ENCODE measurements around the gene SOX15.
A peak's percentile ranks its signal among the peaks of the same experiment; 100 is the strongest.

The SOX15 gene

DNA sequence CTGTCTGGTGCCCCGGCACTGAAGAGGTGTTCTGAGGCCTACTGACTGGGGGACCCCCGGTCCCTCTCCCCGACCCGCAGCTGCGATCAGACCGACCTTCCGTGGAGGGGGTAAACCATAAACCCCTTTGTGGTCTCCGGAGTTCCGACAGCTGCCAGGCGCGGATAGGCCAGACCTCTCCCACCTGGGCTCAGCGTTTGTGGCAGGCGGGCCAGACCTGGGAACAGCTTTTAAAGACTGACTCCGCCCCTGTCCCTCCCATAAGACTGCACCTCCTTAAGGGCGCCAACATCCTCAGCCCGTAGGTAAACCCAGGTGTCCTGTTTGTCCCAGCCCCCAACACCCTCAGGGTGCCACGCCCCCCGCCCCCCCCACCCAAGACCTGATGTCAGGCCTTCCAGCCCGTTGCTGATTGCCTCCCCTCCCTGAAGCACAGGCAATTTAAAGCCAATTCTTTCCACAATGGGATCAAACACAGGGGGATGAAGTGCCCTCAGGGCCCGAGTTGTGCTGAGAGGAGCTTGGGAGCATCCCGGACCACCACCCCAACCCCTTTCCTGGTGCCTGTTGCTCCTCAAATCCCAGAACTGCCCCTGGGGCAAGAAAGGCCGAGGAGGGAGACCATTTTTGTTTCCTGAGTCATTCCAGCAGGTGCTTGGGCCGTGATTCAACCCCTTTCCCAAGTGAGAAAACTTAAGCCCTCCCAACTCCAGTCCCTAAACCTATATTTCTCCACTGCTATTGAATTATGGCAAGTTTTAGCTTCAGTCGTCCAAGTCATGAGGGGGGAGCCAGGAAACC is at the start of gene SOX15:
SOX15 (minus strand) TSS at position 204 of the 801 bp plus-strand sequence. CDS start 418 bp downstream, outside the sequence.
- no peak for TF ChIP-seq CTCF (IDR thresholded peaks at IDR 0.05; ENCODE audit: control insufficient read depth, extremely low read depth, insufficient read depth)
- DNase-seq (ENCODE audit: low read depth), result no peak
- no peak within 1 kb of the TSS for H3K4me3 ChIP-seq (ENCODE audit: low read depth, low read length)

- H3K4me3 ChIP-seq (ENCODE audit: low read depth, low read length), result no peak overlapping the region
- no peak for DNase-seq (ENCODE audit: low read depth)
- TF ChIP-seq CTCF (IDR thresholded peaks at IDR 0.05; ENCODE audit: control insufficient read depth, extremely low read depth, insufficient read depth), result no peak
Observed at GRCh38 chr17:7636163-7636562, 46.3 kb upstream of the SOX15 start.

DNA sequence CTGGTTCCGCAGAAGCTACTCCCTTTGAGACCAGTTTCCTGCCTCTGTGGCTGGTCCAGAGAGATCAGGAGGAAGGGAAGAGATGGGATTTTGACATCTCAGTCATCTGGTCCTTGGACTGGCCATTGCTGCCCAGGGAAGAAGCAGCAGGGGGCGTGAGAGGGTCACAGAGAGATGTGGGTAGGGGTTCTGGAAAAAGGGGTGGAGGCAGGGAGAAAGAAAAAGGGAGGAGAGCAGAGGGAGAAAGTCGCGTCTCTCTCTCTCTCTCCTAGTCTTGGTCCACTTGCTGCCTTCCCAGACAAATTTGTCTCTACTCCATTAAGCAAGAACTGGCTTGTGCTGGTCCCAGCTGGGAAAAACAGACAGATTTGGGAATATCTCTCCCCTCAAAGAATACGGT is 44.5 kb upstream of the SOX15 start:
- peak; percentile 57 for TF ChIP-seq CTCF (IDR thresholded peaks at IDR 0.05; ENCODE audit: control insufficient read depth, extremely low read depth, insufficient read depth)
- DNase-seq (ENCODE audit: low read depth), result no peak
- no peak overlapping the region for H3K4me3 ChIP-seq (ENCODE audit: low read depth, low read length)

DNA sequence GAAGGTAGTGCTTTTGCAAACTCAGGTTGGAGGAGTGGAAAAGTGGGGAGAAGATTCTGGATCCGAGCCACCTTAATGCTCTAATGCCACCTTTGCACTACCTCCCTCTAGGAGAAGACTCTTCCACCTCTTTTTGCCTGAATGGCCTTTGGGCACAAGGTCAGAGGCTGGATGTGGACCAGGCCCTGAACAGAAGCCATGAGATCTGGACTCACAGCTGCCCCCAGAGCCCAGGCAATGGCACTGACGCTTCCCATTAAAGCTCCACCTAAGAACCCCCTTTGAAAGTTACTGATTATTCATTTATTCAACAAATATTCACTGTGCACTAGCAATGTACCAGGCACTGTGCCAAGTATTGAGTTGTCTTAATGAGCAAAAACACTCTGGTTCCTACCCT is 43.2 kb upstream of the SOX15 start:
- H3K4me3 ChIP-seq (ENCODE audit: low read depth, low read length), result no peak overlapping the region
- no peak for DNase-seq (ENCODE audit: low read depth)
- no peak for TF ChIP-seq CTCF (IDR thresholded peaks at IDR 0.05; ENCODE audit: control insufficient read depth, extremely low read depth, insufficient read depth)

DNA sequence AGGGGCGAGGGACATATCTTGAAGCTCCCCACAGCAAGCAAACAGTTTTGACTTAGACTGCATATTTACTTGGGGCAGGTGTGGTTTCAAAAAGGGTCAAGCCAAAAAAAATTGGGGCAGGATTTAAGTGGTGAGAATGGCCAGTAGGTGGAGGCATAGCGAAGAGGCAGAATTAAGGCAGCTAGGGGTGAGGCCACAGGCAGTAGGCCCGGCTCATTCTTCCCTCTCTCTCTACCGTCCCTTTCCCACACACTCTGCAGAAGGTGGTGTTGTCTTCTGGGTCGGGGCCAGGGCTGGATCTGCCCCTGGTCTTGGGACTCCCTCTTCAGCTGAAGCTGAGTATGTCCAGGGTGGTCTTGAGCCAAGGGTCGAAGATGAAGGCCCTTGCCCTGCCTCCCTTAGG is 42.6 kb upstream of the SOX15 start:
- peak; percentile 46 for DNase-seq (ENCODE audit: low read depth)

GRCh38 chr17:7631398-7632380 is 41.8 kb upstream of the SOX15 start:
- no peak for TF ChIP-seq CTCF (IDR thresholded peaks at IDR 0.05; ENCODE audit: control insufficient read depth, extremely low read depth, insufficient read depth)
- H3K4me3 ChIP-seq (ENCODE audit: low read depth, low read length), result no peak overlapping the region
- DNase-seq (ENCODE audit: low read depth), result no peak

More for the DNA sequence above, 42.6 kb upstream of the SOX15 start:
- peak; percentile 61 for TF ChIP-seq CTCF (IDR thresholded peaks at IDR 0.05; ENCODE audit: control insufficient read depth, extremely low read depth, insufficient read depth)
- no peak overlapping the region for H3K4me3 ChIP-seq (ENCODE audit: low read depth, low read length)

Data from LNCaP clone FGC (cell line).